Activated CD4-positive, CD25-positive, alpha-beta regulatory T cell treated with anti-CD3 and anti-CD28 coated beads, Interleukin-2, amount 50 U/mL, for 16 hours (primary cell): ENCODE measurements around the gene LSAMP.
"Not testable (repeated sequence)": the region's sequence is repeated elsewhere in the genome, so short reads cannot be mapped to it uniquely, and the experiment has no call there.

ENCODE experiments used
- DNase-seq: peaks from one replicate; pipeline ENCODE4 v3.0.0-alpha.2; 2020; ENCODE audit warnings: low read depth, low spot score

Gene LSAMP

DNA sequence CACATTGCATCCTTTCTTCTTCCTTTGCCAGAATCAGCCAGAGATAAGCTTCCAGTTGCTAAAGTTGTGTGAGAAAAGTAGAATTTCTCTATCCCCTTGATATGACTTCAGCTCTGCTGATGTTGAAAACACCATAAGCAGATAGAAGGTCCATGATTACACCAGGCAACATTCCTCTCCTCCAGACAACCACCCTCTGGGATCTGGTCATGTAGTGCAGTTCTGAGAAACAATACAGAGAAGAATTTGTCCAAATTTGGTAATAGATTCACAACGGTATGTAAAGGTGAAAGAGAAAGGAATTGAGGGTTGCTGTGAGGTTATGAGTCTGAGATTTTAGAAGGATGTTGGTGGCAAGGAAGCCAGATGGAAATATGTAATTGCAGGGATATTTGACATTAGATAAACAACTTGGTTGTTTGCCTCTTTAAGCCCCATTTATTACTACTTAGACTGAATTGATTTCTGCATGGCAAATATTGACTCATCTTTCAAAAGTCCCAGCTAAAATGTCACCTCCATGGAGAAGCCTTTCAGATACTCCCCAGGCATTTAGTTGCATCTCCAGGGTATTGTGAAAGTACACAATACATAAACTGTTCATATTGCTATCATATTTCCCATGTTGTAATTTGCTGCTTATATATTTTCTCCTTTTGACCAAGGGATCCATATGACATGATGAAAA, 687.1 kb downstream of the LSAMP start:
- DNase-seq = no peak

- not testable (repeated sequence) for DNase-seq
Measured at GRCh38 chr3:115752978-115753377, 692.3 kb downstream of the LSAMP start.
